K562 (cell line): Measurements from ENCODE around the gene IMMP2L. TPM values are rescaled to one million over a fixed set of nuclear protein-coding genes. Genes with fewer than 3 reads are reported as not detected.

Source experiments
- ATAC-seq: fragments of 200-7000 bp; cut with Tn5 transposase; 3 replicates; pipeline ENCODE4 v1.9.1; 2020; ENCODE audit warnings: moderate library complexity
- BruUV-seq: library from RNA; stranded (reverse); fragments of 400-500 nt; replicated peaks from 2 replicates; lab custom pipeline; 2021; lab: Mats Ljungman, UMichigan
- CTCF ChIA-PET: fragments of 300-600 bp; formaldehyde crosslinking; extraction: SDS; loops from one replicate; lab custom pipeline; 2021; ENCODE audit warnings: low intra/inter-chr PET ratio; lab: Yijun Ruan, JAX
- POLR2A ChIA-PET: fragments of 300-600, 350-650 bp; sonication (Branson Sonifier 250); formaldehyde crosslinking; extraction: SDS; loops from one replicate; lab custom pipeline; 2021; ENCODE audit warnings: antibody characterized with exemption, inconsistent platforms; lab: Yijun Ruan, JAX
- DNase-seq, 4 experiments: peaks; one replicate each; pipeline versions ENCODE4 v3.0.0 to v3.0.0-alpha.2; 2011 to 2018; ENCODE audit warnings: low spot score in 3 of 4, mixed read lengths in 3 of 4; ENCODE audit errors: extremely low read depth in 1 of 4
- FAIRE-seq: peaks from 2 replicates; lab custom pipeline; 2011; peaks lifted over from hg19 to GRCh38; lab: Jason Lieb, UNC
- H2AFZ ChIP-seq: 2 replicates; pipeline ENCODE4 v1.6.0; 2011; ENCODE audit warnings: low read depth, low read length, control low read depth, inconsistent platforms
- H3K27ac ChIP-seq: fragments of 200-600 bp; 3 replicates; pipeline ENCODE4 v1.8.0; 2011; ENCODE audit warnings: low read depth, mild to moderate bottlenecking, control low read depth, inconsistent platforms, low read length, moderate library complexity, mixed read lengths; ENCODE audit errors: extremely low read depth
- H3K27me3 ChIP-seq, 2 experiments: fragments of 300-600 bp in 1 of 2; 2 replicates in 1 of 2; 3 replicates in 1 of 2; pipeline versions ENCODE4 v1.6.0 to v1.8.0; 2011; ENCODE audit warnings: inconsistent platforms in 2 of 2, low read length in 2 of 2, mild to moderate bottlenecking in 1 of 2, mixed read lengths in 1 of 2, moderate library complexity in 1 of 2; ENCODE audit not compliant: control insufficient read depth in 2 of 2, insufficient read depth in 2 of 2
- H3K36me3 ChIP-seq: fragments of 300-600 bp; 3 replicates; pipeline ENCODE4 v1.8.0; 2011; ENCODE audit warnings: mild to moderate bottlenecking, low read length, inconsistent platforms; ENCODE audit not compliant: control insufficient read depth, insufficient read depth
- H3K4me1 ChIP-seq, 2 experiments: fragments of 200-600 bp in 1 of 2; replicated peaks in 1 of 2; 2 replicates in 1 of 2; 3 replicates in 1 of 2; pipeline versions ENCODE4 v1.5.1 to v1.8.0; 2011; ENCODE audit warnings: inconsistent platforms in 2 of 2, low read length in 2 of 2, mild to moderate bottlenecking in 1 of 2, mixed read lengths in 1 of 2, moderate library complexity in 1 of 2; ENCODE audit not compliant: control insufficient read depth in 2 of 2, insufficient read depth in 2 of 2
- H3K4me2 ChIP-seq: 2 replicates; pipeline ENCODE4 v1.6.1; 2011; ENCODE audit warnings: low read length, control low read depth, inconsistent platforms, mixed read lengths; ENCODE audit not compliant: insufficient read depth
- H3K4me3 ChIP-seq: fragments of 200-600 bp; sonication (generic), shearing (Covaris generic); 2 replicates; pipeline ENCODE4 v1.5.1; 2016; ENCODE audit warnings: control low read depth, inconsistent platforms
- H3K79me2 ChIP-seq: fragments of 200-600 bp; 3 replicates; pipeline ENCODE4 v1.8.0; 2011; ENCODE audit warnings: low read length, inconsistent platforms; ENCODE audit not compliant: control insufficient read depth, insufficient read depth
- H3K9ac ChIP-seq, 2 experiments: 2 replicates each; pipeline versions ENCODE4 v1.6.0 to v1.6.1; 2011; ENCODE audit warnings: low read depth in 2 of 2, low read length in 2 of 2, control low read depth in 1 of 2, inconsistent platforms in 1 of 2, mild to moderate bottlenecking in 1 of 2, mixed read lengths in 1 of 2; ENCODE audit not compliant: insufficient read depth in 1 of 2
- H3K9me1 ChIP-seq: one replicate; pipeline ENCODE4 v1.6.0; 2011; ENCODE audit warnings: inconsistent platforms, mild to moderate bottlenecking, low read length, moderate library complexity; ENCODE audit not compliant: control insufficient read depth, insufficient read depth
- H3K9me3 ChIP-seq: replicated peaks from 2 replicates; pipeline ENCODE4 v1.5.1; 2011; ENCODE audit warnings: low read depth, low read length, inconsistent platforms; ENCODE audit not compliant: control insufficient read depth, insufficient read depth
- H4K20me1 ChIP-seq: replicated peaks from 2 replicates; pipeline ENCODE4 v1.6.1; 2011; ENCODE audit warnings: low read length, inconsistent platforms, mixed read lengths; ENCODE audit not compliant: control insufficient read depth, insufficient read depth
- CBFA2T2 ChIP-seq: fragments of 450-650 bp; conservative IDR thresholded peaks from 2 replicates; pipeline ENCODE4 v1.6.1; 2017; ENCODE audit warnings: mild to moderate bottlenecking
- CREB3L1 ChIP-seq: fragments of 450-650 bp; IDR thresholded peaks from 2 replicates; pipeline ENCODE4 v1.6.1; 2014; ENCODE audit warnings: low read depth, mild to moderate bottlenecking, moderate library complexity, borderline replicate concordance
- THAP12 ChIP-seq: fragments of 250-450 bp; sonication (Bioruptor Pico); IDR thresholded peaks from 2 replicates; pipeline ENCODE4 v1.9.0; 2021; ENCODE audit warnings: mild to moderate bottlenecking, inconsistent platforms
- ZNF384 ChIP-seq: IDR thresholded peaks from 2 replicates; pipeline ENCODE4 v1.6.1; 2012; ENCODE audit warnings: low read depth, low read length, improper control_type of control experiment
- WGBS: fragments of 100-300 bp; shearing (Covaris generic); methylation state at CpG from one replicate; pipeline ENCODE4 v1.1.6; 2016; ENCODE audit warnings: low coverage, mixed read lengths; ENCODE audit not compliant: insufficient coverage; ENCODE audit errors: missing lambda C conversion rate; 5-methylcytosine and 5-hydroxymethylcytosine counted together
- in situ Hi-C: fragments of 300-500 bp; cut with MboI; formaldehyde crosslinking; loops from 4 replicates; pipeline ENCODE4 v1.15.0; 2018; ENCODE audit warnings: inconsistent platforms, mixed read lengths
- intact Hi-C: fragments of 100-400 bp; cut with micrococcal nuclease; formaldehyde crosslinking; loops from 2 replicates; pipeline ENCODE4 v1.14.2; 2022
- polyA plus RNA-seq, 8 experiments: library from polyadenylated mRNA; depleted of rRNA in 4 of 8; stranded (reverse) in 5 of 8; unstranded in 3 of 8; fragments of >200 nt; fragmentation: Nextera tagmentation in 2 of 8; fragmentation: Illumina TruSeq in 1 of 8; extraction: Ambion mirVana in 2 of 8; extraction: Trizol in 1 of 8; gene quantifications; 2 replicates each; pipeline versions ENCODE4 v1.2.1 to v1.2.3, GENCODE V29; 2011 to 2014; ENCODE audit warnings: inconsistent platforms in 1 of 8, missing spikeins in 1 of 8
- total RNA-seq, 7 experiments: library from RNA; depleted of rRNA in 6 of 7; stranded (reverse); fragments of >200 nt in 6 of 7; fragmentation: Illumina TruSeq in 2 of 7; extraction: Trizol in 2 of 7; gene quantifications; 2 replicates each; pipeline versions ENCODE4 v1.2.1 to v1.2.3, GENCODE V29; 2011 to 2021; ENCODE audit warnings: low replicate concordance in 1 of 7
- TF ChIP-seq, protein P1 (sequence below): fragments of 250-450 bp; sonication (Bioruptor Pico); IDR thresholded peaks from 2 replicates; pipeline ENCODE4 v1.8.0; 2021; ENCODE audit warnings: mild to moderate bottlenecking, moderate library complexity

IMMP2L gene
- total and polyA plus RNA-seq, 9 of the 15 experiments (the other 6 are each of a cell fraction or from before 2014, with no cell fraction given): 29.7 to 116 (median 53.0) TPM

- TF ChIP-seq, protein P1, sequence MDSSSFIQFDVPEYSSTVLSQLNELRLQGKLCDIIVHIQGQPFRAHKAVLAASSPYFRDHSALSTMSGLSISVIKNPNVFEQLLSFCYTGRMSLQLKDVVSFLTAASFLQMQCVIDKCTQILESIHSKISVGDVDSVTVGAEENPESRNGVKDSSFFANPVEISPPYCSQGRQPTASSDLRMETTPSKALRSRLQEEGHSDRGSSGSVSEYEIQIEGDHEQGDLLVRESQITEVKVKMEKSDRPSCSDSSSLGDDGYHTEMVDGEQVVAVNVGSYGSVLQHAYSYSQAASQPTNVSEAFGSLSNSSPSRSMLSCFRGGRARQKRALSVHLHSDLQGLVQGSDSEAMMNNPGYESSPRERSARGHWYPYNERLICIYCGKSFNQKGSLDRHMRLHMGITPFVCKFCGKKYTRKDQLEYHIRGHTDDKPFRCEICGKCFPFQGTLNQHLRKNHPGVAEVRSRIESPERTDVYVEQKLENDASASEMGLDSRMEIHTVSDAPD (CRISPR knock-in tag): no peak
- no peak for TF ChIP-seq CREB3L1
These were observed 880.4 kb downstream of the IMMP2L start (continued) for GRCh38 chr7:110681941-110682340.

DNA sequence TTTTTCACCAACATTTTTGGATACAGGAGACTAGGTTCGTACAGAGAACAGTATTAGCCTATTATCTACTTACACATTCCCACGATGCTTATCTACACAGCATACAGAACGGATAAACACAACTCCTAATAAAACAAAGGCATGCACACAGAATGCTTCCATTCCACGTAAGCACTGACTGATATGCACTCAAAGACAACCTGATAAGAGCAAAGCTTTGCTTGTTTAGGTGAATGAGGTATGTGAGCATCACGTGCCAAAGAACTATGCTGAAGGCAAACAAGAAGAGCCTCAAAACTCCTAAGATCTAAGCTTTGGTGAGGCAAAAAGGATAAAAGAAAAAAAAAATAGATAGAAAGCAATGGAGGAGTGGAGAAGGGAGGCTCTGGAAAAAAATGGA is 884.9 kb downstream of the IMMP2L start:
- in situ Hi-C loops (no loop called here), intact Hi-C loops (no loop called here)
- Histone ChIP-seq H3K79me2 (no peaks in the 10 kb centered on the region), H3K9me1 (no peaks in the 10 kb centered on the region), H3K4me1 (no peaks in the 10 kb centered on the region), H3K9me3 (no peaks in the 10 kb centered on the region), H4K20me1 (no peaks in the 10 kb centered on the region), H3K36me3 (no peaks in the 10 kb centered on the region), H3K9ac (no peak overlapping the region), H3K4me3 (no peak overlapping the region), H3K27ac (no peak overlapping the region), H3K4me2 (no peak overlapping the region)
- FAIRE-seq (no peak), ATAC-seq (no peak), DNase-seq (no peak)
- no TSS peak for BruUV-seq
- CTCF ChIA-PET: no interaction called here
- POLR2A ChIA-PET: no interaction called here
- WGBS: 2% methylated on average over 5 of the region's 5 CpGs
- no peak for TF ChIP-seq ZNF384
- no peak for TF ChIP-seq CBFA2T2
- TF ChIP-seq THAP12 (CRISPR knock-in tag): no peak
- TF ChIP-seq, all 486 proteins: peak for 0
- Histone ChIP-seq H3K27me3 (no peaks in the 10 kb centered on the region), H2AFZ (no peak overlapping the region)
